ENCODE data around the gene IQGAP3. TPM values are rescaled to one million over a fixed set of nuclear protein-coding genes. Genes with fewer than 3 reads are reported as not detected.

The IQGAP3 gene
- polyA plus RNA-seq, 1 of the 3 experiments (the other 2 are of a cell fraction): 15.6 TPM

GRCh38 chr1:156534424-156535060 is 37.8 kb downstream of the IQGAP3 start:
- Histone ChIP-seq H3K4me1 (ENCODE audit: control insufficient read depth in 1 of 2, insufficient read depth in 2 of 2, low read depth in 1 of 2, low read length in 1 of 2) (no peaks in the 10 kb centered on the region), H3F3A (replicated peaks; ENCODE audit: insufficient read depth) (no peaks in the 10 kb centered on the region), H3K9ac (no peak overlapping the region), H3K27me3 (ENCODE audit: insufficient read depth) (no peaks in the 10 kb centered on the region), H3K4me2 (no peak overlapping the region), H3K9me3 (no peaks in the 10 kb centered on the region), H4K20me1 (ENCODE audit: insufficient read depth) (no peaks in the 10 kb centered on the region), H3K79me2 (ENCODE audit: insufficient read depth) (no peaks in the 10 kb centered on the region), H2AFZ (ENCODE audit: low read depth) (no peak overlapping the region), H3K36me3 (replicated peaks in 1 of 2; ENCODE audit: control insufficient read depth in 1 of 2, insufficient read depth in 2 of 2, low read length in 1 of 2) (peaks cover 9 to 51% of the 10 kb centered on the region in 2 experiments), H3K4me3 (ENCODE audit: low read depth in 2 of 2, low read length in 1 of 2) (no peak overlapping the region), H3K27ac (ENCODE audit: low read depth in 2 of 2, low read length in 1 of 2) (no peak overlapping the region), H3K9me2 (no peaks in the 10 kb centered on the region)
- CTCF ChIA-PET: interaction anchor here (0.6 to 1.8 kb wide), 3 partner anchors 70 to 149 kb away, joined by 3 to 7 read pairs (median 3); no protein-coding TSS in a partner anchor
- TF ChIP-seq RAD21 (IDR thresholded peaks at IDR 0.05; ENCODE audit: low read length): no peak
- no peak for TF ChIP-seq FOXJ3 (CRISPR knock-in tag; IDR thresholded peaks at IDR 0.05)
- no peak for TF ChIP-seq IRF3 (IDR thresholded peaks at IDR 0.05; ENCODE audit: low read depth, low read length)
- no peak for TF ChIP-seq NFIC (IDR thresholded peaks at IDR 0.05; ENCODE audit: borderline replicate concordance)
- no peak for TF ChIP-seq TAF1 (IDR thresholded peaks at IDR 0.05; ENCODE audit: borderline replicate concordance, low read depth, low read length)
- TF ChIP-seq RFX5 (IDR thresholded peaks at IDR 0.05; ENCODE audit: low read length): no peak
- TF ChIP-seq SIN3A (IDR thresholded peaks at IDR 0.05; ENCODE audit: borderline replicate concordance, low read depth, low read length): no peak
- TF ChIP-seq, protein P1, sequence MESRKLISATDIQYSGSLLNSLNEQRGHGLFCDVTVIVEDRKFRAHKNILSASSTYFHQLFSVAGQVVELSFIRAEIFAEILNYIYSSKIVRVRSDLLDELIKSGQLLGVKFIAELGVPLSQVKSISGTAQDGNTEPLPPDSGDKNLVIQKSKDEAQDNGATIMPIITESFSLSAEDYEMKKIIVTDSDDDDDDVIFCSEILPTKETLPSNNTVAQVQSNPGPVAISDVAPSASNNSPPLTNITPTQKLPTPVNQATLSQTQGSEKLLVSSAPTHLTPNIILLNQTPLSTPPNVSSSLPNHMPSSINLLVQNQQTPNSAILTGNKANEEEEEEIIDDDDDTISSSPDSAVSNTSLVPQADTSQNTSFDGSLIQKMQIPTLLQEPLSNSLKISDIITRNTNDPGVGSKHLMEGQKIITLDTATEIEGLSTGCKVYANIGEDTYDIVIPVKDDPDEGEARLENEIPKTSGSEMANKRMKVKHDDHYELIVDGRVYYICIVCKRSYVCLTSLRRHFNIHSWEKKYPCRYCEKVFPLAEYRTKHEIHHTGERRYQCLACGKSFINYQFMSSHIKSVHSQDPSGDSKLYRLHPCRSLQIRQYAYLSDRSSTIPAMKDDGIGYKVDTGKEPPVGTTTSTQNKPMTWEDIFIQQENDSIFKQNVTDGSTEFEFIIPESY (IDR thresholded peaks at IDR 0.05; ENCODE audit: borderline replicate concordance, low read depth): no peak
- 90% methylated on average over 7 of the region's 12 CpGs for WGBS (ENCODE audit: low lambda C conversion rate)
- POLR2A ChIA-PET: interaction anchor here (0.6 kb wide), 1 partner anchor 497 kb away, joined by 3 read pairs; no protein-coding TSS in a partner anchor
- DNase-seq: no peak

- H3K9me2 ChIP-seq: no peaks in the 10 kb centered on the region
- no peaks in the 10 kb centered on the region for H3F3A ChIP-seq (replicated peaks; ENCODE audit: insufficient read depth)
- peaks cover 5 to 47% of the 10 kb centered on the region in 2 experiments for H3K36me3 ChIP-seq (replicated peaks in 1 of 2; ENCODE audit: control insufficient read depth in 1 of 2, insufficient read depth in 2 of 2, low read length in 1 of 2)
- no peaks in the 10 kb centered on the region for H3K4me1 ChIP-seq (ENCODE audit: control insufficient read depth in 1 of 2, insufficient read depth in 2 of 2, low read depth in 1 of 2, low read length in 1 of 2)
- no peaks in the 10 kb centered on the region for H3K79me2 ChIP-seq (ENCODE audit: insufficient read depth)
- no peaks in the 10 kb centered on the region for H3K9me3 ChIP-seq
- no peak overlapping the region for H3K9ac ChIP-seq
- no peaks in the 10 kb centered on the region for H3K27me3 ChIP-seq (ENCODE audit: insufficient read depth)
- H3K4me2 ChIP-seq: no peak overlapping the region
- ChIA-PET POLR2A (no interaction called here), CTCF (interaction anchor here (0.6 to 1.8 kb wide), 2 partner anchors 71 to 148 kb away, joined by 3 to 7 read pairs; no protein-coding TSS in a partner anchor)
- no peak overlapping the region for H3K27ac ChIP-seq (ENCODE audit: low read depth in 2 of 2, low read length in 1 of 2)
- no peak for DNase-seq
- no peak for TF ChIP-seq RXRA (IDR thresholded peaks at IDR 0.05; ENCODE audit: borderline replicate concordance, low read depth)
- no peak for TF ChIP-seq TCF12 (IDR thresholded peaks at IDR 0.05)
- TF ChIP-seq RFX5 (IDR thresholded peaks at IDR 0.05; ENCODE audit: low read length): no peak
- TF ChIP-seq CHD2 (IDR thresholded peaks at IDR 0.05; ENCODE audit: low read length, partially characterized antibody): no peak
- TF ChIP-seq IRF3 (IDR thresholded peaks at IDR 0.05; ENCODE audit: low read depth, low read length): no peak
- no peak for TF ChIP-seq EZH2phosphoT487 (IDR thresholded peaks at IDR 0.05; ENCODE audit: borderline replicate concordance, low read depth)
- no peak for TF ChIP-seq USF2 (IDR thresholded peaks at IDR 0.05; ENCODE audit: borderline replicate concordance, low read depth, low read length)
- no peak for TF ChIP-seq FOXM1 (IDR thresholded peaks at IDR 0.05; ENCODE audit: low read depth)
- TF ChIP-seq, protein P1 (IDR thresholded peaks at IDR 0.05; ENCODE audit: borderline replicate concordance, low read depth): no peak
- TF ChIP-seq TAF1 (IDR thresholded peaks at IDR 0.05; ENCODE audit: borderline replicate concordance, low read depth, low read length): no peak
- H2AFZ ChIP-seq (ENCODE audit: low read depth): no peak overlapping the region
- 99% methylated on average over 9 of the region's 11 CpGs for WGBS (ENCODE audit: low lambda C conversion rate)
- no peaks in the 10 kb centered on the region for H4K20me1 ChIP-seq (ENCODE audit: insufficient read depth)
- H3K4me3 ChIP-seq (ENCODE audit: low read depth in 2 of 2, low read length in 1 of 2): no peak overlapping the region
Measured at GRCh38 chr1:156533568-156534220, 38.7 kb downstream of the IQGAP3 start.
